Glomerular visceral epithelial cell (primary cell): Measurements from ENCODE around the gene GPR152.
"Not testable (repeated sequence)": the region's sequence is repeated elsewhere in the genome, so short reads cannot be mapped to it uniquely, and the experiment has no call there.

Experiments
- DNase-seq: peaks from one replicate; pipeline ENCODE4 v3.0.0-alpha.2; 2016; ENCODE audit errors: extremely low spot score

The GPR152 gene

GRCh38 chr11:67466367-67466766 lies 13.8 kb upstream of the GPR152 start:
- DNase-seq: no peak

- not testable (repeated sequence) for DNase-seq
These were observed 13.0 kb upstream of the GPR152 start for GRCh38 chr11:67465530-67465929.

- DNase-seq: no peak
These were observed 12.6 kb upstream of the GPR152 start for GRCh38 chr11:67465189-67465510.

- peak; percentile 94 for DNase-seq
These were observed 12.1 kb upstream of the GPR152 start for GRCh38 chr11:67464411-67465188.

GRCh38 chr11:67463680-67464410 lies 11.3 kb upstream of the GPR152 start:
- peak; percentile 88 for DNase-seq

GRCh38 chr11:67463186-67463585 lies 10.7 kb upstream of the GPR152 start:
- no peak for DNase-seq

GRCh38 chr11:67458266-67458665 lies 5.7 kb upstream of the GPR152 start:
- DNase-seq: no peak

- DNase-seq: no peak
These were observed 4.9 kb upstream of the GPR152 start for GRCh38 chr11:67457453-67457852.

- DNase-seq: no peak
These were observed 3.7 kb upstream of the GPR152 start for GRCh38 chr11:67456068-67456705.

GRCh38 chr11:67455054-67455453 lies 2.5 kb upstream of the GPR152 start, which contains the start of gene CABP4:
Gene CABP4, plus strand, starts transcription at chr11:67455354. Its CDS starts 70 bp downstream, at chr11:67455424.
- DNase-seq: no peak

- no peak for DNase-seq
These were observed 1.5 kb upstream of the GPR152 start for GRCh38 chr11:67453816-67454732.

GRCh38 chr11:67451658-67451976 lies 912 bp downstream of the GPR152 start:
- no peak for DNase-seq

- no peak for DNase-seq
These were observed 1.5 kb downstream of the GPR152 start for GRCh38 chr11:67450796-67451657.

- DNase-seq: no peak
These were observed 3.2 kb downstream of the GPR152 start for GRCh38 chr11:67449116-67449844.

GRCh38 chr11:67448220-67448609 lies 4.3 kb downstream of the GPR152 start:
- no peak for DNase-seq

GRCh38 chr11:67445515-67445914 lies 7.0 kb downstream of the GPR152 start:
- no peak for DNase-seq

- no peak for DNase-seq
These were observed 9.8 kb downstream of the GPR152 start for GRCh38 chr11:67442504-67443404.

GRCh38 chr11:67441731-67442351 lies 10.7 kb downstream of the GPR152 start:
- DNase-seq: no peak

GRCh38 chr11:67441098-67441563 lies 11.4 kb downstream of the GPR152 start:
- no peak for DNase-seq
